Measurements from ENCODE around the gene CD34.

DNA sequence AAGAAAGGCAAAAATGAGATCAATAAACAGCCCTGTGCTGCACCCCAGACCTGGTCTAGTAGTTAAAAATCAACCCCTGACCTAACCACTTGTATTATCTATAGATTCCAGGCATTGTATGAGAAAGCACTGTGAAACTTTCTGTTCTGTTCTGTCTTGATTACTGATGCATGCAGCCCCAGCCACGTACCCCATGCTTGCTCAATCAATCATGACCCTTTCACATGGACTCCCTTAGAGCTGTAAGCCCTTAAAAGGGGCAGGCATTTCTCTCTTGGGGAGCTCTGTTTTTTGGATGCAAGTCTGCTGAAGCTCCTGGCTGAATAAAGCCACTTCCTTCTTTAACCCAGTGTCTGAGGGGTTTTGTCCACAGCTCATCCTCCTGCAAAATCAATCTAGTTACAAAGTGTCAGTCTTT, 24.2 kb upstream of the CD34 start:
- TF ChIP-seq POLR2AphosphoS5 (IDR thresholded peaks at IDR 0.05) (no peak), CTCF (IDR thresholded peaks at IDR 0.05) (no peak)
